Left lobe of liver (tissue), 2 donors: ENCODE results near the gene CCDC196. TPM values are rescaled to one million over a fixed set of nuclear protein-coding genes. Genes with fewer than 3 reads are reported as not detected.
A peak's percentile ranks its signal among the peaks of the same experiment; 100 is the strongest.

ENCODE experiments used
- ATAC-seq: fragments of 200-7000 bp; cut with Tn5 transposase; one replicate; pipeline ENCODE4 v1.9.1; 2020; ENCODE audit warnings: mild to moderate bottlenecking, moderate library complexity
- DNase-seq: peaks from one replicate; pipeline ENCODE4 v3.0.0-alpha.2; 2020; ENCODE audit warnings: low spot score
- total RNA-seq: library from RNA; stranded (reverse); gene quantifications from one replicate; pipeline ENCODE4 v1.2.1, GENCODE V29; 2021
- donor health status: DM: no; HTN: no; CAD: no; lungs with moderate emphysema.
- donor health status: DM: no; HTN: yes; CAD: no.

CCDC196 gene
- total RNA-seq = 4.0 TPM

GRCh38 chr14:66485910-66486421 is at the start of gene CCDC196:
Gene CCDC196, plus strand, starts transcription at chr14:66486371. Its CDS starts 132 bp downstream, at chr14:66486503.
- ATAC-seq (no peak), DNase-seq (no peak)

GRCh38 chr14:66440801-66441200 is 45.4 kb upstream of the CCDC196 start:
- no peak for DNase-seq
- no peak for ATAC-seq

- no peak for ATAC-seq
- DNase-seq = no peak
Measured at GRCh38 chr14:66442953-66443571, 43.1 kb upstream of the CCDC196 start.

GRCh38 chr14:66443785-66444184 is 42.4 kb upstream of the CCDC196 start:
- DNase-seq (no peak), ATAC-seq (no peak)

GRCh38 chr14:66444271-66444927 is 41.8 kb upstream of the CCDC196 start:
- no peak for ATAC-seq
- no peak for DNase-seq

GRCh38 chr14:66445936-66446335 is 40.2 kb upstream of the CCDC196 start:
- ATAC-seq (peak; percentile 73), DNase-seq (no peak)

GRCh38 chr14:66453469-66453868 is 32.7 kb upstream of the CCDC196 start:
- ATAC-seq (no peak), DNase-seq (no peak)

GRCh38 chr14:66459603-66460002 is 26.6 kb upstream of the CCDC196 start:
- no peak for DNase-seq
- ATAC-seq = no peak

- ATAC-seq (no peak), DNase-seq (no peak)
Measured at GRCh38 chr14:66464261-66464660, 21.9 kb upstream of the CCDC196 start.

- ATAC-seq = peak; percentile 67
- no peak for DNase-seq
Measured at GRCh38 chr14:66468778-66469367, 17.3 kb upstream of the CCDC196 start.

GRCh38 chr14:66471584-66471983 is 14.6 kb upstream of the CCDC196 start:
- DNase-seq = no peak
- no peak for ATAC-seq

GRCh38 chr14:66472251-66472650 is 13.9 kb upstream of the CCDC196 start:
- ATAC-seq = no peak
- no peak for DNase-seq

GRCh38 chr14:66473223-66473622 is 12.9 kb upstream of the CCDC196 start:
- ATAC-seq (no peak), DNase-seq (no peak)

GRCh38 chr14:66476964-66477363 is 9.2 kb upstream of the CCDC196 start:
- ATAC-seq (no peak), DNase-seq (no peak)

- no peak for ATAC-seq
- DNase-seq = no peak
Measured at GRCh38 chr14:66477567-66477966, 8.6 kb upstream of the CCDC196 start.

- DNase-seq (no peak), ATAC-seq (peak; percentile 20)
Measured at GRCh38 chr14:66482873-66483272, 3.3 kb upstream of the CCDC196 start.

- peak; percentile 95 for ATAC-seq
- peak; percentile 78 for DNase-seq
Measured at GRCh38 chr14:66483322-66483721, 2.8 kb upstream of the CCDC196 start.

- peak; percentile 48 for ATAC-seq
- DNase-seq = no peak
Measured at GRCh38 chr14:66485029-66485428, 1.1 kb upstream of the CCDC196 start.

- DNase-seq = no peak
- no peak for ATAC-seq
Measured at GRCh38 chr14:66487164-66487563, 993 bp downstream of the CCDC196 start.

GRCh38 chr14:66490143-66491111 is 4.3 kb downstream of the CCDC196 start:
- ATAC-seq (peak; percentile 86), DNase-seq (no peak)

GRCh38 chr14:66493750-66494149 is 7.6 kb downstream of the CCDC196 start:
- DNase-seq = no peak
- no peak for ATAC-seq
